Occipital lobe (tissue), 2 donors: ENCODE results near the gene TANGO2. TPM values are rescaled to one million over a fixed set of nuclear protein-coding genes. Genes with fewer than 3 reads are reported as not detected.

Experiments
- DNase-seq: peaks from one replicate; lab custom pipeline; 2025; lab: John Stamatoyannopoulos, UW
- total RNA-seq: library from RNA; depleted of rRNA; stranded (reverse); fragments of >200 nt; gene quantifications from one replicate; pipeline ENCODE4 v1.2.3, GENCODE V29; 2014

The TANGO2 gene
- total RNA-seq, 1 donor from 2014 or later: 15.9 TPM

GRCh38 chr22:20025401-20026203 is 4.7 kb downstream of the TANGO2 start:
- DNase-seq: no peak

- DNase-seq: no peak
Measured at GRCh38 chr22:20026204-20026908, 5.4 kb downstream of the TANGO2 start.

DNA sequence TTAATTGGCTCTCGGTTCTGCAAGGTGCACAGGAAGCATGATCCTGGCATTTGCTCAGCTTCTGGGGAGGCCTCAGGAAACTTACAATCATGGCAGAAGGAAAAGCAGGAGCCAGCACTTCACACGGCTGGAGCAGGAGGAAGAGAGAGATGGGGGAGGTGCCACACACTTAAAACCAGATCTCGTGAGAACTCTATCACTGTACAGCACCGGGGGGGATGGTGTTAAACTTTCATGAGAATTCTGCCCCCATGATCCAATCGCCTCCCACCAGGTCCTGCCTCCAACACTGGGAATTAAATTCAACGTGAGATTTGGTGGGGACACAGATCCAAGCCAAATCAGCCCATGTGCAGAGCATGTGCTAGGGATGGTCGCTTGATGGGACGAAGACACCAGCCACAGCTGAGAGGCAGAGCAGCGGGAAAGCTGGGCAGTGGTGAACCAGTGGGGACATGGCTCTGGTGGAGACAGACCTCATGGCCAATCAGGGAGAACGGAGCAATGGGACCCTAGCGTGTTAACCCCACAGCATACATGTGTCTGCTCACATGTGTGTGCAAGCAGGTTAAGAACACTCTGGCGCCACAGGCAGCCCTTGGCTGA is 6.2 kb downstream of the TANGO2 start:
- no peak for DNase-seq

- DNase-seq: no peak
Measured at GRCh38 chr22:20027966-20028854, 7.3 kb downstream of the TANGO2 start.

- no peak for DNase-seq
Measured at GRCh38 chr22:20028855-20029549, 8.1 kb downstream of the TANGO2 start.

DNA sequence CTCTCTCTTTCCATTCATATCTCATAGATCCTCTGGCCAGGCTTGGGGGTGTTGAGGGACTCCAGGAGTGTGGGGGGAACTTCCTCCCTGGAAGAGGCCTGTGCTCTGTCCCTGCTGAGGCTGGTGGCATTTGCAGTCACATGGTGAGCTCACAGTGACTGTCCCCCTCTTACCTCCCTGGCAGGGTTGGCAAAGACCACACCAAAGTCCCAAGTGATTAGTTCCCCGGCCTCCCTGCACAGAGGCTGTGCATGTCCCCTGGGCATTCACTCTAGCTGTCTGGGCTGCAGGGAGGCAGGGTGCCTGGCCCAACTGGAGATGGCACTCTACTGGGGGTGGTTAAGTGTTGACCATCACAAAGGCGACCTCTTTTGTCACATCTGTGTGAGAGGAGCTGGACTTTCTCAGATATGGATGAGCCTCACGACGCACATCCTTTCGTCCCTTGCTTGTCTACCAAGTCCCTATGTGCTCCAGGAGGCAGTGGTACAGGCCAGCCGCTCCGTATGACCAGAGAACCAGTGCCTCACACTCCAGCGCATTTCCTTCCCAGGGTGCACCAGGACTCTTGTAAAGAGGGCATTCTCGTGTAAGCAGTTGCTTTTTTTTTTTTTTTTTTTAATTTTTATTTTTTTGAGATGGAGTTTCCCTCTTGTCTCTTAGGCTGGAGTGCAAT is 8.8 kb downstream of the TANGO2 start:
- no peak for DNase-seq

- no peak for DNase-seq
Measured at GRCh38 chr22:20031732-20032406, 11.0 kb downstream of the TANGO2 start.

DNA sequence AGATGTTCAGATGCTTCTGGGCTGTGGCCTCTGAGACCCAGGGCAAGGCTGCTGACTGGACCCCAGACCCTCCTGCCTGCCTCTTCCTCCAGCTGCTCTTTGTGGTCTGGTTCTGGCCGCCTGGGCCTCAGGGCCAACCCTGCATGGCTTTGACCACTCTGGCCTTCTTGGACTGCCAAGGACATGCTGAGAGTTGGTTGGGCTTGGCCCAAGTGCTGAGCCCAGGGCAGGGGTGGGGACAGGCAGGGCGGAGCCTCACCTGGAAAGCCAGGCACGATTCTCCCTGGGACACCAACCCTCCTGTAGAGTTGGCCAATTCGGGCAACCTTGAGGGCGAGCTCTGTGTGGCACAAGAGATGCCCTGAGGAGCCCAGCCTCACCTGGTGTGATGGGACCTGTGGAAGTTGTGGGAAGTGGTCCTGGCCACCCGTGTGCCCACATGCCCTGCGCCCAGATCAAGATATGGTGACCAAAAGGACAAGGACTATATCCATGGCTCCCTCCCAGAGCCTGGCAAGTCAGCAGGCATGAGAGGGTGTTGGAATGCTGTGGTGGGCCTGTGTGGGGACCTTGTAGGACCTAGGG is 11.6 kb downstream of the TANGO2 start:
- DNase-seq: no peak

DNA sequence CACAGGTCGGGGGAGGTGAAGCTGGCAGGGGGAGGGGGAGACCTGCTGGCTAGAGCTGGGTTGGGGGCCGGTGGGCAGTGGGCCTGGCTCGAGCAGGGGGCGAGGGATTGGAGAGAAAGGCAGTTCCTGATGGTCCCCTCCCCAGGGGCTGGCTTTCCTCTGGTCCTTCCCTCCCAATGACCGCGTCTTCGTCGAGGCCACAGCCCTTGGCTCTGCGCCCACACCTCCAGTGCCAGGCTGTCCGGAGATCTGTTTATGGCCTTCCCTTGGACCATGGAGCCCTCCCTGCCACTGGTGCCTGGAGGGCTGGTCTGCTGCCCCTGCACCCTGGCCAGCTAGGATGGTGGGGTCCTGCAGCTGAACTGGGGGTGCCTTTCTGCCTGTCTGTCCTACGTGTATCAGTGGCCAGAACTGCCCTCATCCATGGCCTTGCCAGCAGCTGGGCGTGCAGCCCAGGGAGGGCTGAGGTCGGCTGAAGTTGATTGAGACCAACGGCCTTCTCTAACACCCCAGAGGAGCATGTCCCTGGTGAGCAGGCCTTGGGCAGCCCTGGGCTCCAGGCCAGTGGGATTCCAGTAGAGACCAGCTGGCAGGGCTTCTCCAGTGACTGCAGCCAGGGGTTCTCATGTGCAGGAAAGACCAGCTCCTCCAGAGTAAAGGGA is 12.3 kb downstream of the TANGO2 start:
- no peak for DNase-seq

GRCh38 chr22:20034143-20034542 is 13.2 kb downstream of the TANGO2 start:
- no peak for DNase-seq

DNA sequence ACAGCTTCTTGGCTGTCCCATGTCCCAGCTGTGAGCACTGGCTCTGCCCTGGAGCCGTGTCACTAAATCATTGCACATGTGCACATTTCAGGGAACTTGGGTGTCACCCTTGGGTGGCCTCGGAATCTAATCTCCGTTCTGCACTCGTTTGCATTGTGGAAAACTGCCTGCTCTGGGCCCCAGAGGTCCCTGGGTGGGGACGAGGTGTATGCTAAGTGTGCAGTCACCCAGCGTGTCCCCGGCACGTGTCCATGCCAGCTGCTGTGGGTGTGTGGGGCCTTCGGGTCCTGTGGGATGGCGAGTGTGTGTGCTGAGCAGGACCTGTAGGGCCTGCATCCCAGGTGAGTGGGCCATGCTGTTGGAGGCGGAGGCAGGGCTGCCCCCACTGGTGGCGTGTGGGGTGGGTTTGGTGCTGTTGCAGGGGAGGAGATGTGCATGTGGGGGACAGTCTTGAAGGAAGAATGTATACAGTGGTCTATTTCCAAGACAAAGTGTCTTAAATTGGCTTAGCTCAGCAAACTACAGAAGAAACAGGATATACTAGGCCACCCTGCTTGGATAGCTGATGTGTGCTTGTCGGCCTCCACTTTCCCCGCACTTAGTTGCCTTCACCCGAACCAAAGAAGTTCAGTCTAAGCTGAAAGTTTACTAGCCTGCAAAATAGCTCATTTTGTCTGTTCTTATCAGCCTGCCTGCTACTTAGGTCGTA is 14.6 kb downstream of the TANGO2 start:
- DNase-seq: no peak

DNA sequence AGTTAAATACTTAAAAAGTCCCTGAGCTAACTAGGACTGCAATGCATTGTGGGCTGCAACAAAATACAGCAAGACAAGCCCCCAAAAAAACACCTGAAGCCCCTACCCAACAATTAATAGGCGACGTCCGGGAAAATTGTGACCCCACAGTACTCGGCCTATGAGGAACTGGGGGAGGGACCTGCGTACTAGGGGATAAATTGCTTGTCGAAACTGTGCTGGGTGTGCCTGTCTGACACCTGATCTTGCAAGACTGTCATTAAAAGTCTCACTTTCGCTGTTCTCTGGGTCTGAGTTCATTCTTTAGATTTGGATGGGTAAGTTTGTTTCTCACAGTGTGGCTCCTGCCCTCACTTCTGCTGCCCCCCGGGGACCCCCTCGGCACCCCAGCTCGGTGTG is 15.2 kb downstream of the TANGO2 start:
- no peak for DNase-seq

DNA sequence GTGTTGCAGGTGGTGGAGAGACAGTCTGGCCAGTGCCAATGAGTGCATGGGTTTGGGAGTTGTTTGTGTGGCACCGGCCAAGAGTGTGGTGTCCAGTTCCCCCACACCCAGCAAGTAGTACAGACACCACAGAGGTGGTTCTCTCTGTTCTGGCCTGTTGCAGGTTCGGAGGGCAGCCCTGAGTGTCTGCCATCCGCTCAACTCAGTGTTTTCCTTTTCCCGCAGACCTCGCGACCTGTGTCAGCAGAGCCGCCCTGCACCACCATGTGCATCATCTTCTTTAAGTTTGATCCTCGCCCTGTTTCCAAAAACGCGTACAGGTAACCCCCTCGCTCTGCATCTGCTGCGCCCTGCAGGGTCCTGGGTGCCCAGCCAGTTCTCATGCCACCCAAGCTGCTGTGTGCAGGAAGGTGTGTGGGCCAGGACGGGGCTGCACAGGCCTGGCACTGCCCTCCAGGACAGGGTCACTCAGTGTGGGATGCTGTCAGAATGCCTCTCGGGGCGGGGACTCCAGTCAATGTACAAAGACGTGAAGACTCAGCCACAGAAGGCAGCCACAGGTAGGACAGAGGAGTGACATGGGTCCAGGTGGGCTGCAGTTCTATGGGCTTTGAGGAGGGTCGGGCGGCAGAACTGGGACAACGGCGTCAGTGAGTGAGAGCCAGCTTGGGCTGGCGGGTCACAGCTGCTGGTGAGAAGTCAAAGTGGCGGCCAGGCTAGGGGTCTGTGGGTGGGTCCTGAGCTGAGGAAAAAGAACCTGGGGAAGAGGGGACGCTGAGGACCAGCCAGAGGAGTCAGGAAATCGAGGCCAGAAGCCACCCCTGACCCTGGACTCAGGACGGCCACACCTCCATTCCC is 15.9 kb downstream of the TANGO2 start:
- DNase-seq: no peak

GRCh38 chr22:20037419-20037818 is 16.5 kb downstream of the TANGO2 start:
- DNase-seq: no peak

GRCh38 chr22:20038574-20038973 is 17.7 kb downstream of the TANGO2 start:
- DNase-seq: no peak

DNA sequence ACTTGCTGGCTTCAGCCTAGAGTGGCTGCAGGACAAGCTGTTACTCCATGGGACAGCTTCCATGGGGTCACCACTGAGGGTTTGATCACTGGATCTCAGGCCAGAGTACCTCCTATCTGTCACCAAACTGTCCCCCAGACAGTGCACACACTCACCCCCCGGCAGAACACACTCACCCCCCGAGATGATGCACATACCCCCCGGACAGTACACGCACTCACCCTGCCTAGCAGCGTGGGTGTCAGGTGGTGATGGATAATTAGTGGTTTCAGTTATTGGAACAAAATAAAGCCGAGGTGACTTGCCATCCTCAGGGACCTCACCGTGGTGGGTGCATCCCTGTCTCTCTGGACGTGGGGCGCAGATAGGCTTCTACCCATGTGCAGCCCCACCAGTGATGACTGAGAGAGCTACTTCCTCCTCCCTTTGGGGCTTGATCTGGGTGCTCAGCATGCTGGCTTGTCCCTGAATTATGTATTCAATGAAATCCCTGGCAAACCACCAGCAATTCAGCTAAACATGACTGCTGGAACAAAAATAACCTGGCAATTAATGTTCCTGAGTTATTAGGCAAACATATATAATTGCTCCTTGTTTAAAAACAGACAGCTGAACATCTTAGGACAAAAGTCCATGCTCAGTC is 18.9 kb downstream of the TANGO2 start:
- DNase-seq: no peak
